ENCODE data around the gene MYO5A.

MYO5A gene

DNA sequence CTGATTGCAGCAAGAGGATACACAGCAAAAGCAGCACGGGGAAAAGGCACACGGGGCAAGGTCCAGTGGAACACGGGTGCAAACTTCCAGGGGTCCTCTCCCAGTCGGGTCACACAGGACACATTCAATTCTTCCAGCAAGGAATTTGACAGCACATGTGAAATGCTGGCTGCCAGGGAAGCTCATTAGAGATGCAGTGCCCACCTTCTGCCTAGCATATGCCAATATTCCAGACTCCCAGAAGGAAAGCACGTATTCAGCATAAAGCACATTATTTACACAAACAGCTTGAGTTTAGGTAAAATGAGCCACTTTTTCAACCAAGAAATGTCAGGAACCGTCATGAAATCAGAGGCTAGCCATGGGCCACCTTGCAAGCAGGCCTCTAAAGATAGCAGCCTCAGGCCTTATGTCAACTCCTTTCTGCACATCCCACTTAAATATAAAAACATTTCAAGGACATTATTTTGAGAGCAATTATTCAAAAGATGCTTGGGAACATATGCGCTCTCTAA, 252.4 kb downstream of the MYO5A start:
- DNase-seq, result no peak
- no peaks in the 10 kb centered on the region for H3K36me3 ChIP-seq (replicated peaks; ENCODE audit: insufficient read depth, low read length)
- no peaks in the 10 kb centered on the region for H3K9me3 ChIP-seq (replicated peaks; ENCODE audit: insufficient read depth, low read length)
- no peak overlapping the region for H3K9ac ChIP-seq (ENCODE audit: low read length)
- H3F3A ChIP-seq (ENCODE audit: insufficient read depth, low read length), result no peaks in the 10 kb centered on the region
- H3K4me2 ChIP-seq (ENCODE audit: low read depth, low read length), result no peak overlapping the region
- no peaks in the 10 kb centered on the region for H3K79me2 ChIP-seq (ENCODE audit: low read length)
- no peak for TF ChIP-seq EZH2phosphoT487 (IDR thresholded peaks at IDR 0.05; ENCODE audit: low read length)
- TF ChIP-seq EZH2 (optimal IDR thresholded peaks at IDR 0.05; ENCODE audit: low read depth, low read length), result no peak
- TF ChIP-seq, protein P1, sequence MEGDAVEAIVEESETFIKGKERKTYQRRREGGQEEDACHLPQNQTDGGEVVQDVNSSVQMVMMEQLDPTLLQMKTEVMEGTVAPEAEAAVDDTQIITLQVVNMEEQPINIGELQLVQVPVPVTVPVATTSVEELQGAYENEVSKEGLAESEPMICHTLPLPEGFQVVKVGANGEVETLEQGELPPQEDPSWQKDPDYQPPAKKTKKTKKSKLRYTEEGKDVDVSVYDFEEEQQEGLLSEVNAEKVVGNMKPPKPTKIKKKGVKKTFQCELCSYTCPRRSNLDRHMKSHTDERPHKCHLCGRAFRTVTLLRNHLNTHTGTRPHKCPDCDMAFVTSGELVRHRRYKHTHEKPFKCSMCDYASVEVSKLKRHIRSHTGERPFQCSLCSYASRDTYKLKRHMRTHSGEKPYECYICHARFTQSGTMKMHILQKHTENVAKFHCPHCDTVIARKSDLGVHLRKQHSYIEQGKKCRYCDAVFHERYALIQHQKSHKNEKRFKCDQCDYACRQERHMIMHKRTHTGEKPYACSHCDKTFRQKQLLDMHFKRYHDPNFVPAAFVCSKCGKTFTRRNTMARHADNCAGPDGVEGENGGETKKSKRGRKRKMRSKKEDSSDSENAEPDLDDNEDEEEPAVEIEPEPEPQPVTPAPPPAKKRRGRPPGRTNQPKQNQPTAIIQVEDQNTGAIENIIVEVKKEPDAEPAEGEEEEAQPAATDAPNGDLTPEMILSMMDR (IDR thresholded peaks at IDR 0.05; ENCODE audit: low read length), result no peak
- H3K4me1 ChIP-seq (ENCODE audit: low read length), result no peaks in the 10 kb centered on the region
- H4K20me1 ChIP-seq (ENCODE audit: insufficient read depth, low read length), result no peaks in the 10 kb centered on the region
- no peak overlapping the region for H2AFZ ChIP-seq (ENCODE audit: low read length)
- H3K9me2 ChIP-seq (replicated peaks; ENCODE audit: insufficient read depth, low read length), result no peaks in the 10 kb centered on the region
- H3K27me3 ChIP-seq (replicated peaks; ENCODE audit: insufficient read depth, low read length), result no peaks in the 10 kb centered on the region
- no peak overlapping the region for H3K4me3 ChIP-seq (ENCODE audit: low read length)
- H3K27ac ChIP-seq (ENCODE audit: low read length), result no peak overlapping the region

DNA sequence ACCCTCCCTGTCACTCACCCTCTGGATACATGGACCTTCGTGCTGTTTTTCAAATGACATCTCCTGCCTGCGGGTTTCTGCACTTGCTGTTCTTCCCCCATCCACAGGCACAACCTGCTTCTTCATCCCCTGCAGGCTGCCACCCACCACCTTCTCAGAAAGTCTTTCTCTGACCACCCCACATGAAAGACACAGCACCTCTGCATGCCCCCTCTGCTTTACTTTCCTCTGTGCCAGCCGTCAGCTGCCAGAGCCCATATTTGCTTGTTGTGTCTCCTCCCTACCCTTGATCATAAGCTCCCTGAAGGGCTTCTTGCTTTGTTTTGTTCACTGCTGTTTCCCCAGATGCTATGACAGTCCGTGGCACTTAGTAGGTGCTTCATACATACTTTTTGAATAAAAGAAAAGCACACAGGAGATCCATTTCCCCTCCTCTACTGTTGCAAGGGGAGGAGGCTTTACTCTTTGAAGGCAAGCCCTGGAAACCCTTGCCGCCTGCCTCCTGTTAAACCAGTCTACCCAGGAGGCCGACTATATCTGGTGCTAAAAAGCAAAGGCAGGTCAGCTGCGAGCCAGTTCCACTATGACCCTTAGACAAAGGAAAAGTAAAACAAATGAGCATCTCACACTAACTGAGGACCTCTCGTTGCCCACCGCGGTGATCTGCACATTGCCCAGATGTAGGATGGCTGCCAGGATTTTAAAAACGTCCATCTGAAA, 265.0 kb downstream of the MYO5A start:
- Histone ChIP-seq H3K4me2 (ENCODE audit: low read depth, low read length) (no peak overlapping the region), H3K4me1 (ENCODE audit: low read length) (peaks cover 28% of the 10 kb centered on the region), H4K20me1 (ENCODE audit: insufficient read depth, low read length) (no peaks in the 10 kb centered on the region), H3K9ac (ENCODE audit: low read length) (no peak overlapping the region), H3K27ac (ENCODE audit: low read length) (peak overlapping the region; percentile 93; the same call in 1 of the 2 replicates), H3K27me3 (replicated peaks; ENCODE audit: insufficient read depth, low read length) (no peaks in the 10 kb centered on the region), H3K79me2 (ENCODE audit: low read length) (no peaks in the 10 kb centered on the region), H3K9me3 (replicated peaks; ENCODE audit: insufficient read depth, low read length) (no peaks in the 10 kb centered on the region), H3K9me2 (replicated peaks; ENCODE audit: insufficient read depth, low read length) (no peaks in the 10 kb centered on the region), H2AFZ (ENCODE audit: low read length) (no peak overlapping the region), H3F3A (ENCODE audit: insufficient read depth, low read length) (peaks cover 15% of the 10 kb centered on the region), H3K36me3 (replicated peaks; ENCODE audit: insufficient read depth, low read length) (no peaks in the 10 kb centered on the region), H3K4me3 (ENCODE audit: low read length) (no peak overlapping the region)
- no peak for TF ChIP-seq EZH2phosphoT487 (IDR thresholded peaks at IDR 0.05; ENCODE audit: low read length)
- no peak for DNase-seq

DNA sequence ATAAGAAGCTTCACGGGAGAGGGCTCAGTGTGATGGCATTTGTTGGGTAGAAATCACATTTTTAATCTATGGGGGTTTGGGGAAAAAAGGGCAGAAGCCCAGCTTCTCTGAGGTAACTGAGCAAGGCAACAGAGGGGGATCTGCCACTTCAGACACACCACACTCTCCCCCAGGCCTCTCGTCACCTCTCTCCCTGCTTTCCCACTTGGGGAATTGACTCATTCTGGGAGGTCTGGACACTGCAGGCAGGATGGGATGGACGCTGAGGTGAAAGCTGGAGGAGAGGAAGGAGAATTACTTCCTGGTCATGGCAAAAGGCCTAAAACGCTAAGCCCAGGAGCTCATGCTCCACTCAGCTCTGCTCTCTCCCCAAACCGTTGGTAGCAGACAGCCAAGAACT, 266.3 kb downstream of the MYO5A start:
- H3K27ac ChIP-seq (ENCODE audit: low read length), result peak overlapping the region; percentile 93
- TF ChIP-seq, protein P1 (IDR thresholded peaks at IDR 0.05; ENCODE audit: low read length), result no peak
- no peak for TF ChIP-seq EZH2 (optimal IDR thresholded peaks at IDR 0.05; ENCODE audit: low read depth, low read length)
- no peak for TF ChIP-seq EZH2phosphoT487 (IDR thresholded peaks at IDR 0.05; ENCODE audit: low read length)
- no peaks in the 10 kb centered on the region for H3K9me2 ChIP-seq (replicated peaks; ENCODE audit: insufficient read depth, low read length)
- H2AFZ ChIP-seq (ENCODE audit: low read length), result peak overlapping the region; percentile 31
- no peaks in the 10 kb centered on the region for H3K9me3 ChIP-seq (replicated peaks; ENCODE audit: insufficient read depth, low read length)
- no peaks in the 10 kb centered on the region for H3K36me3 ChIP-seq (replicated peaks; ENCODE audit: insufficient read depth, low read length)
- H3K79me2 ChIP-seq (ENCODE audit: low read length), result no peaks in the 10 kb centered on the region
- no peaks in the 10 kb centered on the region for H3K27me3 ChIP-seq (replicated peaks; ENCODE audit: insufficient read depth, low read length)
- peak overlapping the region; percentile 52 for H3K9ac ChIP-seq (ENCODE audit: low read length)
- peaks cover 37% of the 10 kb centered on the region for H3K4me1 ChIP-seq (ENCODE audit: low read length)
- H3K4me3 ChIP-seq (ENCODE audit: low read length), result no peak overlapping the region
- H3K4me2 ChIP-seq (ENCODE audit: low read depth, low read length), result peak overlapping the region; percentile 86
- no peak for DNase-seq
- H3F3A ChIP-seq (ENCODE audit: insufficient read depth, low read length), result peaks cover 20% of the 10 kb centered on the region
- H4K20me1 ChIP-seq (ENCODE audit: insufficient read depth, low read length), result no peaks in the 10 kb centered on the region

Data from MM.1S (cell line).